HG02588 (cell line): ENCODE measurements around the gene WBP2NL.

Experiments used
- ATAC-seq: cut with Tn5 transposase; IDR thresholded peaks from one replicate; pipeline ENCODE4 v1.9.1; 2021; ENCODE audit warnings: mild to moderate bottlenecking, moderate library complexity; ENCODE audit not compliant: unreplicated experiment

Gene WBP2NL

DNA sequence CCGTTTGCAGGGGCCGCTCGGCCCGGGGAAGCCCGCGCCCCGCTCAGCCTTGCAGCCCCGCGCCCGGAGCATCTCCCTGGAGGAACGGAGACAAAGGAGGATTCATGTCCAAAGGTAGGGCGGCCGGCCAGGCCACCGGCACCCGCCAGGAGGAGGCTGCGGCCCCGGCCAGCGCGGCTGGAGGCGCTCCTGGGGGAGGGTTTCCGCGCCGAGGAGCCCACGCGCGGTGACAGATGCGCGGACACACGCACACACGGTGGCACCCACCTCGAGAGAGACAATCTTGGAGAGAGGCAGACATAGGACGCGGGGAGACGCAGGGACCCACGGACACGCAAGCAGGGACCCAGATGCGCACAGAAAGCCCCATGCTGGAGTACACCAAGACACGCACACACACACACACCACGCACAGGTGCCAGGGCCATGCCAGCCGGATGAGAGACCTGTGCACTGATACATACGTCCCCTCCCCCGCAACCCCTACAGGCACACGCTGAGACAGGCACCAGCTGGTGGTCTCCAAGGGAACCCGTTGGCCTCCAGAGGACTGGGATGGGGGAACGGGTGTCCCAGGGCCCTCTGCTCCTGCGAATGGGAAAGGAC, 21.5 kb upstream of the WBP2NL start:
- ATAC-seq: no peak

DNA sequence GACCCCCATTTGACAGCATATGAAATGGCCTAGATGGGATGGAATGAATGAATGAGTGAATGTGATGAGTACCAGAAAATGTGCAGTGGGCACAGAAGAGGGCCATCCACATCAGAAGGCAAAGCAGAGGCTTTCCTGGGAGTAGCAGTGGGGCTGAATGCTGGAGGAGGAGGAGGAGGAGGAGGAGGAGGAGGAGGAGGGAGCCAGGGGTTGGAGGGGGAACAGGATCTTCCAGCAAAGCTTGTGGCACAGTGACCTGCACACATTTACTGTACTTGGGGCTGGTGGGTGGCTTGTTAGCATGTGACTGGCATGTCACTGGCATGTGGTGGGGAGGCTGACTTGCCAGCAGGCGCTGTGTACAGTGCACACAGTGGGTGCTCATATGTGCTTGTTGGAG, 19.9 kb upstream of the WBP2NL start:
- ATAC-seq: no peak

DNA sequence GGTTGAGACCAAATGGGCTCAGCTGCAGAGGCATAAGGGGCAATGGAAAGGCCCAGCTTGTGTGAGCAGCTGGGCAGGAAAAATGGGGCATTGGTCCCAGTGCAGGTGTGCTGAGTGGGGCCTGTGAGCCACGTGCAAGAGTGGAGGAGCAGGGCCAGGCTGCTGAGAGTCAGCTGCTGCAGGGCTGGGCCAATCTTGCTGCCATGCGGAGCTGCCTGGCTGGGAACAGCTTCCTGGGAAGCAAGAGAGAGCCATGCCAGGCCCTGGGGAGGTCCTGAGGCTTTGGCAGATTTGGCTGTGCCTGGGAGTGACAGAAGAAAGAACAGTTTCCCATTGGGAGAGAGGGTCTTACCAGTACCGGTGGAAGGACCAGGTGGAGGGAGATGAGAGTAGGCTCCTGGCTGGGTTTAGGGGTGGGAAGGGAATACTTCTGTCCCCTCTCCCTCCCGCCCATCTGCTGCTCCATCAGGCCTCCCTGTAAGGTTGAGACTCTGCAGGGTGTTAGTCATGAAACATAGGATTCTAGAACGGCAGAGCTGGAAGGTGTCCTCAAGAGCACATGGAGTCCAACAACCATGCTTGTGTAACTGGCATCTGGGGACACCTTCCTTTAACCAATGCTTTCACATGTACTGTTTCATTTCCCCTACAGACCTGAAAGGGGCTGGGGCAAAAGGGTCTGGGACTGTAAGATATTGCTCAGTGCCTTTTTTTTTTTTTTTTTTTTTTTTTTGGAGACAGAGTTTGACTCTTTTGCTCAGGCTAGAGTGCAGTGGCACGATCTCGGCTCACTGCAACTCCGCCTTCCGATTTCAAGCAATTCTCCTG, 19.0 kb upstream of the WBP2NL start:
- no peak for ATAC-seq

DNA sequence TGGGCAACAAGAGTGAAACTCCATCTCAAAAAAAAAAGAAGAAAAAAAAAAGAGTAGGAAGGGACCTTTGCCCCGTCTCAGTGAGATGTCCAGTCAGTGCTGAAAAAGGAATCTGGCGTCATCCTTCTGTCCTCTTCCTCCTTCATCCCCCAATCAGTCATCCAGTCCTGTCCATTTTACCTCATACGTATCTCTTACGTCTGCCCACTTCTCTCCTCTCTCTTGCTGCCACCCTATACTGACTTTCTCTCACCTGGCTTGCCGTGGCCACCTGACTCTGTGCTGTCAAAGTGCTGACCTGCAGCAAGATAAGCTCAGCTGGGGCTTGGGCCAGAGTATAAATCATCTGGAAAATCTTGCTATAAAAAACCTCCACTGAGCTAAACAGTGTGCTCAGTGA, 15.7 kb upstream of the WBP2NL start:
- no peak for ATAC-seq

DNA sequence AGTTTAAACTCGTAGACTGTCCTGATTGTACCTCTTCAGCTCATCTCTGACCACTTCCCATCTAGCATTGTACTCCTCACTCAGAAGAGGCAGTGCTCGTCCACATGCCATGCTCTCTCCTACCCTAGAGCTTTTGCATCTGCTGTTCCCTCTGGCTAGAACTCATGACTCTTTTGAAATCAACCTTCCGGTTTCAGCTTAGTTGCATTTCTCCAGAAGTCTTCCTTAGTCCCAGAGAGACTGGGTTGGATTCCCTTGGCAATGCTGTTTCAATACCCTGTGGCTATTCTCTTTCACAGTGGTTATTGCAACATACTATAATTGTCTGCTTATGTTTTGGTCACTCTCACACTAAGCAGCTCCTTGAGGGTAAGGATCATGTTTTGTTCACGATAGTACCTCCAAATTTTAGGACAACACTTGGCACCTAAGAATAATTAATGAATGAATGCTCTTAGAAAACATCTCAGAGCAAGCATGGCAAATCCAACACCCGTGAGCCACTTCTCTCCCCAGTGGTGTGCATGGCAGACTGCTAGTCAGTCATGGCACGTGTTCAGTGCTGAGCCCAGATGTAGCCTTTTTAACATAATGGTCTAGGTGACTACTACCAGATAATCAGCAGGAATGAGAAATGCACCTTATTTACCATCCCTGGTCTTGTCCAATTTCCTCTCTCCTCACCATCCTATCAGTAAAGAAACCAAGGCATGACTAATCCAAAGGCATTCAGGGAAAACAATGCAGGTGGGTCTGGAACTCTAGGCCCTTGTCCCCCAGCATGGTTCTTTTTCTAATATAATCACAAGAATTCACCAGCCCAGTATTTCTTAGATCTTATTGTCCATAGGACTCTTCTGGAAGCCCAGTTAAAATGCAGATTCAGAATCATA, 14.8 kb upstream of the WBP2NL start:
- ATAC-seq: no peak

DNA sequence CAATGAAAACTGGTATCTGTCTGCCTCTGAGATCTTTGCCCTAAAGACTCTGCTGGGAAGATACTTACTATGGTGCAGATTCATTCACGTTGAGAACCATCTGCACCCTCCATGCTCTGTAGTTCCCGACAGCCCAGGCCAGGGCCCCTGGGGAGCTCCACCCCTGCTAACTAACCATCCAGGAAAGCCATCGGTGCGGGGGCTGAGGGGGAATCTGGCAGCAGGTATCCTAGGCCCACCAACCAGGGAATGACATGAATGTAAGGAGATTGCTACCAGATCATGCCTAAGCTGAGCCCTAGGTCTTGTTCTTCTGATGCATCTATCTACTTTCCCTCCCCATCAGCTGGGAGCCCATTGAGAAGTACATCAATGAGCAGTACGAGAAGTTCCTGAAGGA, 11.3 kb upstream of the WBP2NL start:
- ATAC-seq: no peak

DNA sequence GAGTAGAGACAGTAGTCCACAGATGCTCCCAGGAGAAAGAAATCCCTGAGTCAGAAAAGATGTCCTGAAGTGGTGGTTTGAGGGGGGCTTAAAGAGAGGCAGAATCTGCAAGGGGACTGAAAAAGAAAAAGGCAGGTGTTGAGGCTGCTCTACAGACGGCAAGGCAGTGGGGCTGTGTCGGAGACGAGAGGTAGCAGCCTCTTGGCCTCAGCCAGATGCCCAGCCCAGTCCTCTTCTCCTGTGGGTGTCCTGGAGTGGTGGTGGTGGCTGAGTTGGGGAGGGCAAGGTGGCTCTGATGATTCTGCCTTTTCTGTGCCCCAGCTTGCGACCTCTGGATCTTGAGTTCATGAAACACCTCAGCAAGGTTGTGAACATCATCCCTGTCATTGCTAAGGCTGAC, 9.3 kb upstream of the WBP2NL start:
- no peak for ATAC-seq

DNA sequence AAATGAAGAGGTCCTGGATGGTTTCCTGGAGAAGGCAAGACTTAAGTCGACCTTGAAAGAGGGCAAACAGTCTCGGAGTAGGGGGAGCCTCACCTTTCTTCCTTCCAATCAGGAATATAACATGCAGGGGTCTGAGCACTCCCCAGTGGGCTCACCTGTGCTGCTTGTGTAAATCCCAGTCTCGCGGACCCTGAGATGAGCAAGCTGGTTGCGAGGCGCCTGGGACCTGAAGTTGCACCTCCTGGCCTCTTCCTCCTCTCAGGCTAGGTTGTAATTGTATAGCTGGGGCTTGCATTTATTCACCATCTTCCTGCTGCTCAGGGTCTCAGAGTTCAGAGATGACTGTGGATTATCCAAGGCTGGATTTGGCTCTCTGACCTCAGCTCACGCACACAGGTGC, 7.5 kb upstream of the WBP2NL start:
- ATAC-seq: no peak

DNA sequence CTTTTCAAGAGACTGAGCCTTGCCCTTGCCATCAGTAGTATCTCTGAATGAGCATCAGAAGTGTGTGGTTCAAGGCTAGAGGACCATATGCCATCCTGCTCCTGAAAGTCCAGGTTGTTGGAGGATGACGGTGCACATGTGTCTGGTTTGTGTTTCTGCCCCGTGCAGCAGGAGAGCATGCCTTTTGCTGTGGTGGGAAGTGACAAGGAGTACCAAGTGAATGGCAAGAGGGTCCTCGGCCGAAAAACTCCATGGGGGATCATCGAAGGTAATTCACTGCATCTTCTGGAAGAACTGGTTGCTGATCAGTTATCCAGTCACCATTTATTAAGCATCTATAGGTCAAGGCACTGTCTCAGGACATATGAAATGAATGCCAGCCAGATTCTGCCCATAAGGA, 6.1 kb upstream of the WBP2NL start:
- ATAC-seq: no peak

DNA sequence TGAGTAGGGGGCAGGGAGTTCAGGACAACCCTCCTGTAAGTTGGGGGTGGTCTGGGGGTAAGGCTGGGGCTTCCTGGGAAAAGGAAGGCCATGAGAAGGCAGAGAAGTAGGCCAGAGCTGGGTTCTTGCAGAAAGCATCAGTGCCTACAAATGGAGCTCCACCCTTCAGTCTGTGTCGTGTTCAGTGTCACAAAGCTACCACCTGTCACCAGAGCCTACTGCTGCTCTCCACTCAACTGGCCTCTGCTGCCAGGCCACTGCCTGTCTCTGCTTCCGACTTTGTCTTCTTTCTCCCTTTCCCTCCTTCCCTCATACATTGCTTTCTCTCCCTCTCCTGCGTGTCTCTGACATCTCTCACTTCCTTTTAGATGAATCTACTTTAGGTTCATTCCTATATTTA, 3.4 kb upstream of the WBP2NL start:
- ATAC-seq: no peak

DNA sequence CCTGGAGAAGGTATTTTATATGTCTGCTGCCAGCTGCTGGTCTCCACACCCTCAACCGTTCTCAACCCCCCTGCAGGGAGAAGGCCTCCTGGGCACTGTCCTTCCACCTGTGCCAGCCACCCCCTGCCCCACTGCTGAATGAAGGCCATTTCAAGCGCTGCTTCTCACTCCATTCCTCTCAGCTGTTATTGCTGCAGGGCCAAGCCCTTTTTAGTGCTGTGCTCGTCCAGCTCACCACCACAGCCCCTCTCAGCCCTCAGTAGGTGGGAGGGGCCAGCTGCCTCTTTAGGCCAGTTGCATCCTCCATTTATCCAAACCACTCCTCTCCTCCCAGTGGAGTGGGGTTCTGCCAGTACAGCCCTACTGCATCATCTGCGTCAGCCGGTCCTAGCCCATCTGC, 1.8 kb upstream of the WBP2NL start:
- ATAC-seq: no peak

DNA sequence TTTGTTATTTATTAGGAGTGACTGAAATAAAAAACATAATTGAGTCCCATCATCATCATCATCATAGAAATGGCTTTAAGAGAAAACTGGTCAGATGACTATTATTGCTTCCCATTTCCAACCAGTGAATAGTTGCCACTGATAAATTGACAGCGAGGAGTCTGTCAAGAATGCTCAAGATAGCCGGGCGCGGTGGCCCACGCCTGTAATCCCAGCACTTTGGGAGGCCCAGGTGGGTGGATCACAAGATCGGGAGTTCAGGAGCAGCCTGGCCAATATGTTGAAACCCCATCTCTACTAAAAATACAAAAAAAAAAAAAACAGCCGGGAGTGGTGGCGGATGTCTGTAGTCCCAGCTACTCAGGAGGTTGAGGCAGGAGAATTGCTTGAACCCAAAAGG, 1.9 kb downstream of the WBP2NL start:
- no peak for ATAC-seq

DNA sequence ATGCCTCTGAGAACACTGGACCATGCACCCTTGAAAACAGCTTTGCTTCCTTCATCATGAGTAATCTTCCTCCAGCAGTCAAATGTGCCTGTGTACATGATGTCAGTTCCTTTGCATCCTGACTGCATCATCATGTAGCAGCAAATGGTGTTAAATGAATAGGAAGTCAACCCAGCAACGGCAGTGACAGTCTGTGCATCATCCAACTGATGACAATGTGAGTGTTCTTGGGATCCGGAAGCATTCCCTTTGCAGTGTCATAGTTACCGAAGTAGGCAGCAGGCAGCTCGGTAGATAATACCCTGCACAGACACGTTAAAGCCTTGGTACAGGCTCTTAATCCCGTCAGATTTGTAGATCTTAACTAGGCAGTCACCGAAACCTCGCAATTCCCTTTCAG, 2.5 kb downstream of the WBP2NL start:
- ATAC-seq: no peak

DNA sequence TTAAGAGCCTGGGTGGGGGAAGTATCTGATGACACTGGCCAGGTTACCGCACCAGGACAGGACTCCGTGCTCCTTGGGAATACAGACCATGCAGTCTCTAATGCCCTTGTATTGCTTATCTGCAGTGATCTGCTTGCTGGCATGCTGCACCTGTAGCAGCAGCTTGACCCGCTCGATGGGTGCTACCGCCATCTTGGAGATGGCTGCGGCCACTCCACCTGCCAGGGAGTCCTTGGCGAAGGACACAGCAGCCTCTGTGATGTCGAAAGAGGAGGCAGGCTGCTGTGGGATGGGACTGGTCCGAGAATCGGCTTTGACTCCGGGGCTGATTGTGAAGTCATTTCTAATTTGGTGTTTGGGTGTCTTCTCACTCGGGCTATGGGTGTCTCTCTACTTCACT, 3.1 kb downstream of the WBP2NL start:
- ATAC-seq: no peak

DNA sequence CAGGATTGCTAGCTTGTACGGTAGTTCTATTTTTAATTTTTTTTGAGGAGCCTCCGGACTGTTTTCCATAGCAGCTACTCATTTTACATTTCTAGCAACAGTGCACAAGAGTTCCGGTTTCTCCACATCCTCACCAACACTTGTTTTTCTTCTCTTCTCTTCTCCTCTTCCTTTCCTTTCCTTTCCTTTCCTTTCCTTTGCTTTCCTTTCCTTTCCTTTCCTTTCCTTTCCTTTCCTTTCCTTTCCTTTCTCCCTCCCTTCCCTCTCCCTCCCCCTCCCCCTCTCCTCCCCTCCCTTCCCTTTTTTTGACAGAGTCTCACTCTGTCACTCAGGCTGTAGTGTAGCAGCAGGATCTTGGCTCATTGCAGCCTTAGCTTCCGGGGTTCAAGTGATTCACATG, 9.3 kb downstream of the WBP2NL start:
- no peak for ATAC-seq

DNA sequence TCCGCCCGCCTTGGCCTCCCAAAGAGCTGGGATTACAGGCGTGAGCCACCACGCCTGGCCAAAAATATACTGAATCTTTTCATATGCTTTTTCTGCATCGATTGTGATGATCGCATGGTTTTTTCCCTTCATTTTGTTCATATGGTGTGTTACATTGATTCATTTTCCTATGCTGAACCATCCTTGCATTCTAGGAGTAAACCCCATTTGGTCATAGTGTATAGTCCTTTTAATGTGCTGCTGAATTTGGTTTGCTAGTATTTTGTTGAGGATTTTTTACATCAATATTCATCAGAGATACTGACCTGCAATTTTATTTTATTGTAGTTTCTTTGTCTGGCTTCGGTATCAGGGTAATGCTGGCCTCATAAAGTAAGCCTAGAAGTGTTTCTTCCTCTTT, 12.2 kb downstream of the WBP2NL start:
- no peak for ATAC-seq

DNA sequence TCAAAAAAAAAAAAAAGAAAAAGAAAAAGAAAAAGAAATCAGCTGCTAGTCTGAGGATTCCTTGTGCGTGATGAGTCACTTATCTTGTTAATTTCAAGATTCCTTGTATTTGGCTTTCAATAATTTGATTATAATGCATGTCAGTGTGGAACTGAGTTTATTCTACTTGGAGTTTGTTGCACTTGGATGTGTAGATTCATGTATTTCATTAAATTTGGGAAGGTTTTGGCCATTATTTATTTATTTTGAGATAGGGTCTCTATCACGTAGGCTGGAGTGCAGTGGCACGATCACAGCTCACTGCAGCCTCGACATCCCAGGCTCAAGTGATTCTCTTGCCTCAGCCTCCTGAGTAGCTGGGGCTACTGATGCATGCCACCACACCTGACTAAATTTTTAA, 14.8 kb downstream of the WBP2NL start:
- no peak for ATAC-seq

DNA sequence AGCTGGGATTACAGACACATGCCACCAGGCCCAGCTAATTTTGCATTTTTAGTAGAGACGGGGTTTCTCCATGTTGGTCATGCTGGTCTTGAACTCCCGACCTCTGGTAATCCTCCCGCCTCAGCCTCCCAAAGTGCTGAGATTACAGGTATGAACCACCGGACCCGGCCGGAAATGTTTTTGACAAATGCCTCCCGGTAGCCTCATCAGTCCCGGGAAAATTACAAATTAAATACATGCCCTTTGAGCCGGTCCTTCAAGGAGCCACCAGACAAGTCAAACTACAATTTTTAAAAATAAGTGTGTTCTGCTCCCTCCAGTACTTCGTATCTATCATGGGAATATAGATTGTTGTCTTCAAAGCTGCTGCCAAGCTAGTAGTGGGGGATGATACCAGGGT, 17.5 kb downstream of the WBP2NL start:
- no peak for ATAC-seq

DNA sequence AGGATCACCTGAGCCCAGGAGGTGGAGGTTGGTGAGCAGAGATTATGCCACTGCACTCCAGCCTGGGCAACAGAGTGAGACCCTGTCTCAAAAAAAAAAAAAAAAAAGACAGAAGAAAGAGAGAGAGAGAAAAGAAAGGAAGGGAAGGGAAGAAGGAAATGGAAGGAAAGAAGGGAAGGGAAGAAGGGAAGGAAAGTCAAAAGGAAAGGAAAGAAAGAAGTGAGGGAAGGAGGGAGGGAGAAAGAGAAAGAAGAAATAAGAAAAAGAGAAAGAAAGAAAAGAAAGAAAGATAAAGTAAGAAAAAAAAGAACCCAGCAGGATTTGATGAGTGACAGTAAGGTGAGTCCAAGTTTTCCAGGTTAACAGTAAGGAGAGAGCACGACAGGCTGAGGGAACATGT, 19.6 kb downstream of the WBP2NL start:
- no peak for ATAC-seq

DNA sequence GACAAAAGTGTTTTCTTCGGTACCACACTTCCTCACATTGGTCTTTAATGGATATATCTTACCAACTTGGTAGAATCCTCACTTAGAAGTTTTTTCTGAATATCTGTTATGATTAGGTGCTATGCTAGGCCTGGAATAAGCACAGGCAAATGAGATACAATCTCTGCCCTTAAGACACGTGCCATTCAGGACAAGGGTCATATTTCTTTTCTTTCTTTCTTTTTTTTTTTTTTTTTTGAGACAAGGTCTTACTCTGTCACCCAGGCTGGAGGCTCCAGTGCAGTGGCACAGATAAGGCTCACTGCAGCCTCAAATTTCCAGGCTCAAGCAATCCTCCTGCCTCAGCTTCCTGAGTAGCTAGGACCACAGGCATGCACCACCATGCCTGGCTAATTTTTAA, 23.0 kb downstream of the WBP2NL start:
- ATAC-seq: no peak

DNA sequence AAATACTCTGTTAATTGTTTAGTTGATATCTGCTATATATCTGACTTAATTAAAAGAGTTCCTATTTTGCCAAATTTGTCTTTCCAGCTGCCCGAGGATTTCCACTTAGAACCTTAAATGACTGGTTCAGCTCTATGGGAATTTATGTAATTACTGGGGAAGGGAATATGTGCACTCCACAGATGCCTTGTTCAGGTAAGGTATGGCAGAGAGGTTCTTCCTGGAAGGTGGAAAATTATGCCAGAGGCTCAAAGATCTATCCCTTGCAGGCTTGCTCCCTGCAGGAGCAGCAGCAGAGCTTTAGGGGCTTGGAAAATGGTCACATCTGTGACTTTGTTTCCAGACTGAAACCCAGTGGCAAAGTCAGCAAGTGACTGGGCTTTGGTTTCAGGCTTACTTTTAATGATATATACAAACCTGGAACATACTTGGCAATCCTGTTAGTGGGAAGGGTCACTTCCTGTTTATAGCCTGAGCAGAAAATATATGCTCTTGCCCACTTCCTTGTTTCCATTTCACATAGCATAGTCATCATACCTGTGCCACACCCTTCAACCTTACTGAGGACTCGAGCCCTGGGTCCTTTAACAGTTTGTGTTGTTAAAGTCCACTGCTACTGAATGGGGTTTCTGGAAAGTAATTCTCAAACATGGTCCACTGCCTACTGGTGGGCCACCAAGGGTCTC, 23.7 kb downstream of the WBP2NL start:
- ATAC-seq: no peak
